HepG2 (cell line): ENCODE results near the gene MFNG. TPM values are rescaled to one million over a fixed set of nuclear protein-coding genes. Genes with fewer than 3 reads are reported as not detected.

ENCODE experiments used
- ARHGAP35 ChIP-seq: sonication (generic); formaldehyde crosslinking; IDR thresholded peaks from 2 replicates; pipeline ENCODE4 v1.9.0; 2022; ENCODE audit warnings: mild to moderate bottlenecking, inconsistent platforms, moderate library complexity, missing genetic modification reagents, borderline replicate concordance
- CEBPG ChIP-seq: IDR thresholded peaks from 2 replicates; pipeline ENCODE4 v1.6.1; 2016
- HMGA1 ChIP-seq: sonication (generic); formaldehyde crosslinking; conservative IDR thresholded peaks from 2 replicates; pipeline ENCODE4 v1.4.0; 2020; ENCODE audit warnings: missing genetic modification reagents
- IKZF1 ChIP-seq: fragments of 450-650 bp; IDR thresholded peaks from 2 replicates; pipeline ENCODE4 v1.7.1; 2016
- JUN ChIP-seq: sonication (generic); formaldehyde crosslinking; IDR thresholded peaks from 2 replicates; pipeline ENCODE4 v1.4.0; 2020; ENCODE audit warnings: mild to moderate bottlenecking, missing genetic modification reagents
- KDM5A ChIP-seq: fragments of 200-600 bp; sonication (generic); IDR thresholded peaks from 2 replicates; pipeline ENCODE4 v1.7.0; 2018; ENCODE audit warnings: antibody characterized with exemption, mild to moderate bottlenecking, low read length, borderline replicate concordance
- MAFF ChIP-seq: IDR thresholded peaks from 2 replicates; pipeline ENCODE4 v1.6.1; 2011; ENCODE audit warnings: low read depth, low read length, improper control_type of control experiment
- MNT ChIP-seq: fragments of 450-650 bp; IDR thresholded peaks from 2 replicates; pipeline ENCODE4 v1.6.1; 2016
- MTA3 ChIP-seq: sonication (generic); formaldehyde crosslinking; IDR thresholded peaks from 2 replicates; pipeline ENCODE4 v1.4.0; 2020; ENCODE audit warnings: missing genetic modification reagents
- MYNN ChIP-seq: sonication (generic); formaldehyde crosslinking; IDR thresholded peaks from 2 replicates; pipeline ENCODE4 v1.4.0; 2020; ENCODE audit warnings: mild to moderate bottlenecking, low read depth, missing genetic modification reagents
- NRL ChIP-seq: sonication (generic); formaldehyde crosslinking; IDR thresholded peaks from 2 replicates; pipeline ENCODE4 v1.5.0; 2020; ENCODE audit warnings: missing genetic modification reagents, mild to moderate bottlenecking, moderate library complexity, borderline replicate concordance
- PCBP1 ChIP-seq: fragments of 200-400 bp; formaldehyde crosslinking; IDR thresholded peaks from 2 replicates; pipeline ENCODE4 v1.6.1; 2017; ENCODE audit warnings: mild to moderate bottlenecking, low read depth, low read length, borderline replicate concordance
- PRDM15 ChIP-seq: sonication (generic); formaldehyde crosslinking; IDR thresholded peaks from 2 replicates; pipeline ENCODE4 v1.4.0; 2020; ENCODE audit warnings: missing genetic modification reagents
- TBX3 ChIP-seq: fragments of 450-650 bp; IDR thresholded peaks from 2 replicates; pipeline ENCODE4 v1.6.1; 2017; ENCODE audit warnings: antibody characterized with exemption, mild to moderate bottlenecking, inconsistent platforms, borderline replicate concordance
- TFDP1 ChIP-seq: IDR thresholded peaks from 2 replicates; pipeline ENCODE4 v1.6.1; 2016; ENCODE audit warnings: missing compliant biosample characterization, missing genetic modification reagents, borderline replicate concordance
- YEATS4 ChIP-seq: sonication (generic); formaldehyde crosslinking; IDR thresholded peaks from 2 replicates; pipeline ENCODE4 v1.4.0; 2020; ENCODE audit warnings: missing genetic modification reagents, borderline replicate concordance
- ZC3H4 ChIP-seq: sonication (generic); formaldehyde crosslinking; IDR thresholded peaks from 2 replicates; pipeline ENCODE4 v1.4.0; 2020; ENCODE audit warnings: missing genetic modification reagents, borderline replicate concordance
- ZEB1 ChIP-seq: IDR thresholded peaks from 2 replicates; pipeline ENCODE4 v1.6.1; 2012; ENCODE audit warnings: mild to moderate bottlenecking, low read depth, inconsistent platforms; ENCODE audit not compliant: insufficient replicate concordance
- ZNF644 ChIP-seq: IDR thresholded peaks from 2 replicates; pipeline ENCODE4 v1.6.1; 2016; ENCODE audit warnings: low read depth
- ZNF652 ChIP-seq: IDR thresholded peaks from 2 replicates; pipeline ENCODE4 v1.6.1; 2016; ENCODE audit warnings: low read depth, borderline replicate concordance
- ZNF660 ChIP-seq: sonication (generic); formaldehyde crosslinking; IDR thresholded peaks from 2 replicates; pipeline ENCODE4 v1.5.1; 2020; ENCODE audit warnings: mild to moderate bottlenecking, low read depth, missing genetic modification reagents, borderline replicate concordance
- ZNF709 ChIP-seq: sonication (generic); formaldehyde crosslinking; IDR thresholded peaks from 2 replicates; pipeline ENCODE4 v1.5.0; 2020; ENCODE audit warnings: mild to moderate bottlenecking, missing genetic modification reagents
- polyA plus RNA-seq, 8 experiments: library from polyadenylated mRNA; depleted of rRNA in 3 of 8; stranded (reverse) in 7 of 8; unstranded in 1 of 8; fragments of >200 nt; fragmentation: Illumina TruSeq in 4 of 8; extraction: Trizol in 4 of 8; gene quantifications; 2 replicates each; pipeline versions ENCODE4 v1.2.1 to v1.2.3, GENCODE V29; 2011 to 2016; ENCODE audit warnings: low read depth in 4 of 8, missing spikeins in 1 of 8, mixed read lengths in 1 of 8; ENCODE audit not compliant: insufficient read depth in 1 of 8
- total RNA-seq, 5 experiments: library from RNA; depleted of rRNA; stranded (reverse); fragments of >200 nt; fragmentation: Illumina TruSeq; extraction: Trizol; gene quantifications; 2 replicates each; pipeline ENCODE4 v1.2.3, GENCODE V29; 2016; ENCODE audit warnings: low read depth in 1 of 5
- TF ChIP-seq, protein P1 (sequence below): IDR thresholded peaks from 2 replicates; pipeline ENCODE4 v1.6.1; 2012; ENCODE audit warnings: inconsistent platforms

MFNG gene
- total and polyA plus RNA-seq, 2 of the 13 experiments (the other 11 are each of a cell fraction or from before 2014, with no cell fraction given) = 1.0 to 11.7 TPM

DNA sequence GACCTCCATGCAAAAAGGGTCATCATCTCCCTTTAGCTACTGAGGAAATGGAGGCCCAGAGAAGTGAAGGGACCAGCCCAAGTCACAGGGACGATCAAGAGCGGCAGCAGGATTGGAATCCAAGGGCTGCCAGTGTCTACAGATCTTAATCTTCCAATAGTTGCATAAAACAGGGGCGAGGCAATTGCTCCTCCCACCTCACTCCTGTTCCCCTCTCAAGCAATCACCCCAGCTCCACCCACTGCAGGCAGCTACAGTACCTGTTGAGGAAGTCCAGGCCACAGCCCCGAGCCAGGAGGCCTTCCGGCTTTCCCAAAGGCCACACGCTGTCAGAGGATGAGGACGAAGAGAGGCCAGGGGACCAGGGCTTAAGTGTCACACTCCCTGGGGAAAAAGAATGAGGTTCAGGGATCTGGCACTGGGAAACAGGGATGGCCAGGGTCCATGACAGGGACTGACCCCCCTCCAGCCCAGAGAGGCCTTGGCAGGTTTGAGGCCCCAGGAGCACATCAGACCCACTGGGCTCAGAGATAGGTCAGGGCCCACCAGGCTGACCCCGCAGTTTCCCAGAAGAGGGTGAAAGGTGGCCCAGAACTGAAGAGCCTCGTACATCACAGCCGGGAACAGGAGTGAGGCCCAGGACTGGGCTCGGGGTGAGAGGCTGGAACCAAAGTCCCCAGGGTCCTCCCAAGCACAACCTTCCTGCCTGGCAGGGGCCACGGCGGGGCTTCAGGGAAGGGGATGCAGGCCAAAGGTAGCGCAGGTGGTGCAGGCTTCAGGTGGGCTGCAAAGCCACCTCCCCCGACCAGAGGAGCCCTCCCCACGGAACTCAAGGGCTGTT lies 16.4 kb upstream of the MFNG start (continued):
- TF ChIP-seq YEATS4 (0 out of 2 replicates have a peak, but pooled peaks have one; percentile 17), ZNF644 (CRISPR knock-in tag) (0 out of 2 replicates have a peak, but pooled peaks have one; percentile 14), ARHGAP35 (no peak), MYNN (CRISPR knock-in tag) (0 out of 2 replicates have a peak, but pooled peaks have one; percentile 13), ZEB1 (peak; percentile 42), CEBPG (CRISPR knock-in tag) (peak; percentile 50), IKZF1 (no peak), PRDM15 (CRISPR knock-in tag) (peak; percentile 63; the same call in 1 of the 2 replicates), NRL (0 out of 2 replicates have a peak, but pooled peaks have one; percentile 48), ZC3H4 (CRISPR knock-in tag) (no peak), TBX3 (no peak), MNT (no peak), ZNF709 (CRISPR knock-in tag) (peak; percentile 10; the same call in 1 of the 2 replicates), KDM5A (0 out of 2 replicates have a peak, but pooled peaks have one; percentile 14), MTA3 (CRISPR knock-in tag) (no peak), TFDP1 (CRISPR knock-in tag) (peak; percentile 46; the same call in 1 of the 2 replicates), MAFF (no peak), PCBP1 (peak; percentile 78; the same call in 1 of the 2 replicates), HMGA1 (CRISPR knock-in tag) (no peak), ZNF652 (CRISPR knock-in tag) (no peak), JUN (CRISPR knock-in tag) (no peak), ZNF660 (CRISPR knock-in tag) (0 out of 2 replicates have a peak, but pooled peaks have one; percentile 20)
- TF ChIP-seq, protein P1, sequence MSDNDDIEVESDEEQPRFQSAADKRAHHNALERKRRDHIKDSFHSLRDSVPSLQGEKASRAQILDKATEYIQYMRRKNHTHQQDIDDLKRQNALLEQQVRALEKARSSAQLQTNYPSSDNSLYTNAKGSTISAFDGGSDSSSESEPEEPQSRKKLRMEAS = peak; percentile 60; the same call in 1 of the 2 replicates
